ENCODE data around the gene CNKSR3.

Gene CNKSR3

DNA sequence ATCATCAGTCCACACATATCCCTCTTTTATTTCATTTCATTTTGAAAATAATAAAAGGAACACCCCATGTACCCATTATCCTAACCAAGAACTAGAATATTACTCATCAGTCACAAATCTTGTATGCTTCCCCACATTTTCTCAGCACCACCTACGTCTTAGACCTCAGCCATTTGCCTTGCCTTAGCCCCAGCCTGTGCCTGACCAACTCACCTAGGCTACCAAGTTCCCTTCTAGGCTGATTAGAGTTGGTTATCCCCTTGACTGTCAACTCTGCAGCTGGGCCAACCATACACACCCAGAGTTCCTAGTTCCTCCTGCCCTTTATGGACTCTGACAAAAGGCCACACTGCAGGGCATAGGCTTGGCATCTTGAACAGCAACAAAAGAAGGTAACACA is 120.5 kb downstream of the CNKSR3 start:
- no peak for DNase-seq

DNA sequence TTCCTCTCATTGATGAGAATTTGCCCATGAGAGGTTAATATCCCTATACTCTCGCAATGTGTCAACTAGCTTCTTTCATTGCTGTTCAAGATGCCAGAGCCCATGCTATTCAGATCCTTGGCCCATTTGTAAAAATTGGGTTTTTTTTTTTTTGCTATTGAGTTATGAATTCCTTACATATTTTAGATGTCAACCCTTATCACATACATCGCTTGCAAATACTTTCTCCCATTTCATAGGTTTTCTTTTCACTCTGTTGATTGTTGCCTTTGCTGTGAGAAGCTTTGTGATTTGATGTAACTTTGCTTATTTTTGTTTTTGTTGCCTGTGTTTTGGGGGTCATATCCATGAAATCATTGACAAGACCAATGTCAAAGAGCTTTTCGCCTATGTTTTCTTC is 121.7 kb downstream of the CNKSR3 start:
- DNase-seq, result no peak

DNA sequence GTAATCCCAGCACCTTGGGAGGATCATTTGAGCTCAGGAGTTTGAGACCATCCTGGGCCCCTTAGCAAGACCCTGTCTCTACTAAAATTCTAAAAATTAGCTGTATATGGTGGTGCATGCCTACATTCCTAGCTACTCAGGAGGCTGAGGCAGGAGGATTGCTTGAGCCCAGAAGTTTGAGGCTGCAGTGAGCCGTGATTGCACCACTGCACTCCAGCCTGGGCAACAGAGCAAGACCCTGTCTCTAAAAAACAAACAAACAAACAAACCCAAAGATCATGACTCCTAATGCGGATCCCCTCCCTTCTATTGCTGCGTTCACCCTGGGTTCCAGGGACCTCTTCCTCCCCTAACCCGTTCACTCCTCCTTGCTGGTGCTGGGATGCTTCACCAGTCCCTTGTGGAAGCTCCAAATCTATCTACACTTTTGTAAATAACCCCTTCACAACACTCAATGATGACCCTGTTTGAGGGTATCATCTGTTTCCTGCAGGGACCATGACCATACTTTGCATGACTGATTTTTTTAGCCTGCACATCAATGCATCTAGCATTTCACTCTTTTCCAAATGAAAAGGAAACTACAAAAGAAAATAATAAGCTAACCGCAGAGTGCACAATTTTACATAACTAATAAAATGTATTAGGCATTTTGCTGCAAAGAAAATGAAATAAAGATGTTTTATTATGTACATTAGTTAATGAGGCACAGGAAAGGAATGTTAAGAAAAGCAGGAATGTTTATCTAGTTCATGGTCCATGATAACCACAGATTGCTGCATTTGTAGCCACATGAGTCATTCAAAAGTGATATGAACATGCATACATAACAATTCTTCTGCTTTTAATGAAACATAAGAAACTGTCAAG is 123.4 kb downstream of the CNKSR3 start:
- no peak for DNase-seq

DNA sequence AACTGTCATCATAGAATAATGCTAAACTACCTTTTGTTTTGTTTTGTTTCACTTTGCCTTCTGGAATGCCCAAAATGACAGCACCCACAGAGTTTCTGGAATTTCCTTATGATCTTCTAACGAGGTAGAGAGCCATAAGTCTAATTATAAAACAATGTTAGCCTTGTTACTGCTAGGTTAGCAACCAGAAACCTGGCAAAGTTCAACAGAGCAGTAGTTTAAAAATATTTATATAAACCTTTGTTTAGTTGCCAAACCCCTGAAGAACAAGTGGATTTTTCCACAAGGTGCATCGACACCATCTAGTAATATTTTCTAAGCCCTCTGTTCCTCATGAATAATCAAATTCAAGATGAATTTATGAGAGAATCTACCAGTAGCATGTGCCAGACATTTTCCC is 126.3 kb downstream of the CNKSR3 start:
- no peak for DNase-seq

DNA sequence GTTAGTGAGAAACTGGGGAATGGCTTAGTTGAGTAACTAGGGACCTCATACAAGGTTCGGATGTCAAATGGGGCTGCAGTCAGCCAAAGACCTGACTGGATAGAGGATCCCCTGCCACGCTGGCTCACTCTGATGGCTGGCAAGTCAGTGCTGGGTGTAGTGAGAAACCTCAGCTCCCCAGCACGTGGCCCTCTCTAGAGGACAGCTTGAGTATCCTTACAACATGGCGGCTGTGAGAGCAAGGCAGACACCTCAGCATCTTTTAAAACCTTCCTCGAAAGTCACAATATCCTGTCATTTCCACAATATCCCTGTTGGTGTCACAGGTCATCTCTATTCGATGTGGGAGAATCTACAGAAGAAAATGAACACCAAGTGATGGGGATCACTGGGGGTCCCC is 127.2 kb downstream of the CNKSR3 start:
- no peak for DNase-seq

DNA sequence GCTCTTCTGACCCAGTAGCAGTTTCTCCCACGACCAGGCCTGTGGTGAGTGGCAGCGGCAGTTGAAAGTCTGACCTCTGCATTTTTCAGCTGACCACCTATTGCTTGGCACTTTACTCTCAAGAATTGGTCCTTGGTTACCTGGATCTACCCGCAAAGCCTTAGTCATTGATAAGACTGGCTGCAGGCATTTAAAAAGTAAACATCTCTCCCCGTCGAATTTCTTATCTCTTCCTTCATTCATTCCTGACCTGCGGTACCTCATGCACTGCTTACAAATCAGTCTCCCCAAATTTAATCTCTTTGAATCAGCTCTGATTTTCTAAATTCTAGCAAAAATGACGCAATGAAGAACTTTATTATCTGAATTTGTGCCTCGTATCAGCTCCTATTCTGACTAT is 127.7 kb downstream of the CNKSR3 start:
- no peak for DNase-seq

DNA sequence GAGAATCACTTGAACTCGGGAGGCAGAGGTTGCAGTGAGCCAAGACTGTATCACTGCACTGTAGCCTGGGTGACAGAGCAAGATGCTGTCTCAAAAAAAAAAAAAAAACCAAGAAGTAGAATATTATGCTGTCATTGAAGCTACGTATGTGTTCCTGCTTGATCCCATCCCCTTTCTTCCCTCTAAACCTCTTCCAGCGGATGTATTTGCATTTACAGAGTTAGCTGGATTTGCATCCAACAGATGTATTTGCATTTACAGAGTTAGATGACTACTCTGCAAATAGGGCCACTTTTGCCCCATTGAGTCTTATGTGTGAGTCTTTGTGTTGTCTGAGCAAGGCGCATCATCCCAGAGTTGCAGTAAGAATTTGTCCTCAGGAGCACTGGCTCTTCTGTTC is 128.9 kb downstream of the CNKSR3 start:
- DNase-seq, result no peak

DNA sequence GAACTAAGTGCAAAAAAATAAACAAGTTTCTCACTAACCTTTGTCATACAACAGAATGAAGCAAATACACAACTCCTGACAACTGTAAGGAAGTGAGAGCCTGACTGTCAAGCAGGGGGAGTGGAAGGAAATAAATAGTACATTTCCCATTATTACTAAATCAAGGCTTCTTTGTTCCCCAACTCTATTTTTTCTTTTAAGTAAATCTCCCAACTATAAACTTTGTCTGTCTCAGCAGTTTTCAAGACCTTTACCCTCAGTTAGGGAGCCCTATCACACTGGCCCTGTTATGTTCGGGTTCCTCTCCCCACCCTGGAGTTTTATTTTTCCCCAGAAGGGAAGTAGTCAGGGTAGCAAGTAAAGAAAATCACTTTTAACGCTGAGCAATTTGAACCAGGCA is 129.7 kb downstream of the CNKSR3 start:
- no peak for DNase-seq

DNA sequence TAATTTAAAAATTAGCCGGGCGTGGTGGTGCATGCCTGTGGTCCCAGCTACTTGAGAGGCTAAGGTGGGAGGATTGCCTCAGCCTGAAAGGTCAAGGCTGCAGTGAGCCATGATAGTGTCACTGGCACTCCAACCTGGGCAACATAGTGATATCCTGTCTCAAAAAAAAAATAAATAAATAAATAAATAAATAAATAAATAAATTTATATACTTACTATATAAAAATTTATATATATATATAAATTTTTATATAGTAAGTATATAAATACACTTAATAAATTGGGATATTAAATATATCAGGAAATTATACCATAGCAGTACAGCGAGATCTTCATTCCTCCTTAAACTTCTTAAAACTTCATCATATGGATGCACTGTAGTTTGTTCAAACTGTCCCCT is 130.9 kb downstream of the CNKSR3 start:
- DNase-seq, result no peak

DNA sequence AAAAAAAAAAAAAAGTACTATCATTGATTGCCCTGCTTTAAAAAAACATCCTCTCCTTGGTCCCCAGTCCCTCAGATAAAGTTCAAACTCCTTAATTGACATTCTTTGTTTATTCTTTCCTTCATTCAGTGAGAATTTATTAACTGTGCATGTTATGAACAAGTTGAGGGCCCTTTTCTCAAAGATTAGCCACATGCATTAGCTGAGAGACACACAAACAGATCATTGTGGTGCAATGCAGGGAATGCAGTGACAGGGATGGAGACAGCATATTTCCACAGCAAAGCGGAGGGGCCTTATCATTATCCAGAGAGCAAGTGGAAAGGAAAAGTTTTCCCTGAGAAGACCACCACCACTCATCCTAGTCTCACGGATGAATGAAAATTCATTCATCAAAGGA is 132.0 kb downstream of the CNKSR3 start:
- no peak for DNase-seq

DNA sequence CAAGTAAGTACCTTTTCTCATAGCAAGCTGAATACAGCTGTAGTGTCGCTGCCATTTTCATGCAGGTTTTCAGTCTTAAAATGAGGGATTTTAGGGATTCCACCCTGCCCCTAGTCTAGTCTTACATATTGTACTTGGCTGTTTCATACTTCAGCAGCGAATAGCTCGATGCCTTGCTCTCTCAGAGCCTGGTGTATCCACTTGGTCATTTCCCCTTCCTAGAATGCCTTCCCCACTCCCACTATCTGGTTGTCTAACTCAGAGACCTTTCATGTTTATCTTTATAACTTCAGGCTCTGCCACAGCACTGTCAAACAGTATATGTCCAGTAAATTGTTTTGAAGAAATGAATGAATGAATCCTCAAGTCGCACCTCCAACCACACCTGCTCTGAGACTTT is 132.8 kb downstream of the CNKSR3 start:
- DNase-seq, result no peak

DNA sequence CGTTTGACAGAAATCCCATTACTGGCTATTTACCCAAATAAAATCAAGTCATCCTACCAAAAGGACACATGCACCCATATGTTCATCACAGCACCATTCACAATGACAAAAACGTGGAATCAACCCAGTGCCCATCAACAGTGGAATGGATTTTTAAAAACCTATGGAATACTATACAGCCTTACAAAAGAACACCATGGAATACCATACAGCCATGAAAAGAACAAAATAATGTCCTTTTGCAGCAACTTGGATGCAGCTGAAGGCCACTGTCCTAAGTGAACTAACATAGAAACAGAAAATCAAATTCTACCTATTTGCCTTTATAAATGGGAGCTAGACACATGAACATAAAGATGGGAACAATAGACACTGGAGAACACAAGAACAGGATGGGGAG is 136.5 kb downstream of the CNKSR3 start:
- DNase-seq, result no peak

DNA sequence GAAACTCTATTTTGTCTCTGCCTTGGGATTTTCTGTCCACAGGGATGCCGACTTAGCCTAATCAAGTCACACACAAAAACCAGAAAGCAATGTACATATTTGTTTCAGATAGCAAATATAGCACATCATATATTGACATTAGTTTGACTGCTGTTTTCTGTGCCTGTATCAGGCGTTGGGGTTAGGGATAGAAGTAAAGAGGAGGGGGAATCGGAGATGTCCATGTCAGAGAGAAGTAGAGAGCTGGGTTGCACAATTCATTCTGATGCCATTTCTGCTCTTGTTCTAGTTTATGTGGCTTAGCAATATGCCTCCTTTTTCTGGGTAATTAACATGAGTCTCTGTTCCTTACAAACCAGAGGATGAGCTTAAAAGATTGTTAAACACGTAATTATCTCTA is 139.2 kb downstream of the CNKSR3 start:
- no peak for DNase-seq

DNA sequence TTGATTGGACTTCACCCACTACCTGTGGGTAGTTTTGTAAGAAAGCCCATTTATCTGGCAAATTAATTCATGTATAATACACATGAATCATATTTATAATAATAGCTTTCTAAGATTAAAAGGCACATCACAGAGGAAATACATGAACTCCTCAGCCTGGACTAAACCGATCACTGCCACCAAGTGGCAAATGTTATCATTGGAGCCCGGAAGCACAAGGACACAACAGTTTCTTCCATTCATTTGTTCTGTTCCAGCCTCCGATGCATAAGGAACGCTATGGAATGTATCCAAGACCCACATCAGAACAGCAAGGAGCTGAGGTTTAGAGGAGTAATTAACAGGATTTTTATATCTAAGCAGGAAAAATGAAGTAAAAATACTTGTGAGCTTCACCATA is 139.9 kb downstream of the CNKSR3 start:
- peak in 22 of 56 donors; percentile 1 to 61 (median 18) for DNase-seq

DNA sequence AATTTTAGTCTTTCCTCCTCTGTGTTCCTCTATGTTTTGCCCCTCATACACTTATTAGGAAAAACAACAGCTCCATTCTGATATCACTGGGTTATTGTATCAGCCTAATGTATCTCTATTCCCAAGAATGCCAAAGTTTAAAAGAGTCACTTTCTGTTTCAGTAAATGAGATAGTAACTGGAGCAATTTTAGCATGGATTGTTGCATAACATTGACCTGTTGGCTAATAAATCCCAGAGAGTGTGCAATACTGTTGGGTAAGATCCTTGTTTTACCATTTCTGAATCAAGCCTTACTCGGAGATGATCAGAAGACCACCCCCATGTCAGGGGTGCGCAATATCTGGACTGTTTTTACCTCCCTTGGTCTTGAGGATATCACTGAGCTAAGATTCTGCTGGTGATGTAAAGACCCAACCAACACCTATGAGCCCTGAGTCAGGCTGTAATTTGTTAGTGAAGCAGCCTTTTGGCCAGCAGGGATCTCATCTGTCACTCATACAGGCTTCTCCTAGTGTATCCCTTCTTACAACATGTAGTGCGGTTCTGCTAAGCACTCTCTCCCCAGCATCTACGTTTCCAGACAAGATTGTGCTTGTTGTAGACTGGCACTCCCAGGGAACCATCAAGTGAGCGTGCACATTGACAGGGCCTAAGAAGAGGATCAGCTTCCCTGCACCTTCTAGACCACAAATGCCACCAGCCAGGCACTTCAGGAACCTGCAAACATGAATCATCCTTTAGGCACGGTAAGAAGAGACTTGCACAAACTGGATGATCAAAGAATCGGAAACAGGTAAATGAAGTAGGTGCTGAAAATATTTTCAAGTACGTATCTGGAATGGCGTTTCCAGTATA is 142.4 kb downstream of the CNKSR3 start:
- DNase-seq, result no peak

DNA sequence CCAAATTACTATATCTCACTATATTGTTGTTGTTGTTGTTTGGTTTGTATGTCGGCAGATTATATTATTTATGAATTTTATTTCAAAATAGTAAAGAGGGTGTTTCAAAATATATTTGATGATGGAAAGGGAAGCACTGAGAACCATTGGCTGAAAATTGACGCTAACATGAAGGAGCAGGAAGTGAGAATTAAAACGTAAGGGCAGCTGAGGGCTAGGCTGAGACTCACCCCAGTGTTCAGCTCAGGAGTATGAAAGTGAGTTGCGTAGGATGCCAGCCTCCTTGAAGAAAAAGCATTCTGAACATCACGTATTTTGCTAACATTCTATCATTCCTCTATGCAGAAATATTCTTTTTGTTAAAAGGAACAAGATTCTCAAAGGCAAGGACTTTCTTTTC is 143.1 kb downstream of the CNKSR3 start:
- DNase-seq, result no peak

DNA sequence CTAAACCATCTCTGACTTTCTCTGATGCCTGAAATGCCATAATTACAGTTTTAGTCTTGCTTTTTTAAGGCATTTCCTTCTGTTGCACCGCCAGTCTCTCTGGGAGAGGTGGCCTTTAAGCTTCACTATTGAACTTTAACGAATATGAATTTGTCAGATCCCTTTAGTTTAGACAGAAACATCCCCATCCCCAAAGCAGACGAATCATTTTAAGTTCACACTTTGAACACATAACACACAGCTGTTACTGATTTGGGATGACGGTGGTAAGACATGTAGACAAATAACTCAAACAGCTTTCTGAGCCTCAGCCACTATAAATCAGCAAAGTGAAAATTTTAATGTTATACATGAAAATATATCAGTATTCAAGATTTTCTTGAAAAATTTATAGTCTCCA is 146.7 kb downstream of the CNKSR3 start:
- no peak for DNase-seq

DNA sequence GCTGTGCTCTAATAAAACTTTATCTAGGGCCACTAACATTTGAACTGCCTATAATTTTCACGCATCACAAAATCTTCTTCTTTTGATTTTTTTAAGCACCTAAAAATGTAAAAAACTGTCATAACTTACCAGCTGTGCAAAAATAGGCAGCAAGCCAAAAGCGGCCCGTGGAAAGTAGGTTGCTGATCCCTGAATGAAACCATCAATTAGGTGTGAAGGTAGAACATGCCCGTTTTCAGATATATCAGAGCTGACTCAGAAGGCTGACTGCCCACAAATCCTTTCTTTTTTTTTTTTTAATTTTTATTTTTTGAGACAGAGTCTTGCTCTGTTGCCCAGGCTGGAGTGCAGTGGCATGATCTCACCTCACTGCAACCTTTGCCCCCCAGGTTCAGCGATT is 149.0 kb downstream of the CNKSR3 start:
- no peak for DNase-seq

DNA sequence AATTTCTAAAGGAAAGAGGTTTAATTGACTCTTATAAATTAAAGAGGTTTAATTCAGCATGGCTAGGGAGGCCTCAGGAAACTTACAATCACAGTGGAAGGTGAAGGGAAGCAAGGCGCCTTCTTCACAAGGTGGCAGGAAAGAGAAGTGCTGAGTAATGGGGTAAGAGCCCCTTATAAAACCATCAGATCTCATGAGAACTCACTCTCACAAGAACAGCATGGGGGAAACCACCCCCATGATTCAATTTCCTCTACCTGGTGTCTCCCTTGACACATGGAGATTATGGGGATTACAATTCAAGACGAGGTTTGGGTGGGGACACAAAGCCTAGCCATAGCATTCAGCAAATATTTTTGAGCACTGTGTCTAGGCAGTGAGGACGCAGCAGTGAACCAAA is 150.0 kb downstream of the CNKSR3 start:
- DNase-seq, result no peak

DNA sequence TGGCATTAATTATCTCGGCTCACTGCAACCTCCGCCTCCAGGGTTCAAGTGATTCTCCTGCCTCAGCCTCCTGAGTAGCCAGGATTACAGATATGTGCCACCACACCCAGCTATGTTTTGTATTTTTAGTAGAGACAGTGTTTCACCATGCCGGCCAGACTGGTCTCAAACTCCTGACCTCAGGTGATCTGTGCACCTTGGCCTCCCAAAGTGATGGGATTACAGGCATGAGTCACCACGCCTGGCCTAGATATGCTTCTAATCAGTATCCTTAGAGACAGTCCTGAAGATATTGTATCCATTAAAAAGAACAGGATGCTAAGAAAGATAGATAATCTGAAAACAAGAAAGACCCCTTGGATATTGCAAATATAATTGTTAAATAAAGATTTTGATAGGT is 150.8 kb downstream of the CNKSR3 start:
- no peak for DNase-seq

DNA sequence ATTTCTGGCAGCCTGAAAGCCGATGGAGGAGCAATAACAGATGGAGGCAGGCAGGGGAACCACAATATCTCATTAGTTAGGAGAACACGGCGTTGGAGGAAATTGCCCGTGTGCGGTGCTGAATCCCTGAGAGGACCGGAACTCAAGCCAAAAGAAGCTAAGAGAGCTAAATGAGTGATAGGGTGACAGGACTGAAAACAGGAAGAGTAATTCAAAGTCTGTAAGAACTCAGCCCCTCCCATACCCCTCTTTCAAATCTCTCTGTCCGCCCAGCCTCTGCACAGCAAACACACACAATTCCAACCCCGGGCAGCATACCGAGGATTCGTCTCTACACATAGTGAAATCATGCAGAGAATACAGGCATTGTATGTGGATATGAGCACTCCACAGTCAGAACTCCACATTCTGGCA is 151.3 kb downstream of the CNKSR3 start:
- peak in 16 of 56 donors; percentile 8 to 49 (median 26) for DNase-seq

DNA sequence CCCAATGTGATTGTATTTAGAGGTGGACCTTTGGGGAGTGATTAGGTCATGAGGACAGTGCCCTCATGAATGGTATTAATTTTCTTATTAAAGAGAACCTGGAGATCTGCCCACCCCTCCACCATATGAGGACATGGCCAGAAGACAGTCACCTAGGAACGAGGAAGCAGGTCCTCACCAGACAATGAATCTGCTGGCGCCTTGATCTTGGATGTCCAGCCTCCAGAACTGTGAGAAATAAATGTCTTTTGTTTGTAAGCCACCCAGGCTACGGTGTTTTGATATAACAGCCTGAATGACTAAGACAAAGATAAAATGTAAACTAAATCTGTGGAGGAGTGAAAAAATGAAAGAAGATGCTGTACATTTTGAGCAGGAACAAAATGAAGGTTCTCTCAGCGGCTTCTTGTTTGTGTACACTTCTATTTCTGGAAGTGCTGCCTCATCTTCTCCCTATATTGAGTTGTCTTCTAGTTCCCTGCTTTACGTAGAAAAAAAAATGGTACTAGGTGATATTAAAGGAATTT is 152.4 kb downstream of the CNKSR3 start:
- DNase-seq, result no peak

DNA sequence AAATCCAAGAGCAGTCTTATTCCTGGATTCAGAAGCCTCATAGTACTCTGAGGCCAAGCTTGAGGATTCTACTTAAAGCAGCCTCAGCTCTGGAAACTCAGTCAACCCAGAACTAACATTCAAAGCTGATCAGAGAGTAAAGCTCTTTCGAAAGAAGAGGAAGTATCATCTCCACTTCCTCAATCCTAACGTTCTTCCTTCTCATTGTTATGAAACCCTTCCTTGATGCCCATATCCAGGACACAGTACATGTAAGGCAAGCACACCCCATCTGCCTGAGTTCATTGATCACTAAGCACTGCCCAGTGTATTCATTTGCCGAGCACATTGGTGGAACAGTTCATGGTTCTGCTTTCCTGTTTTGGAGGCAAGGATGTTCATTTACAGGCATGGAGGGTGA is 153.8 kb downstream of the CNKSR3 start, which contains the start of gene IPCEF1:
Gene IPCEF1, minus strand, starts transcription at position 114 of the 400 bp plus-strand sequence. CDS start 90,856 bp downstream, outside the sequence.
- no peak for DNase-seq

Measured in amygdala (tissue), 56 donors.